Liver (tissue), 9 donors: ENCODE measurements around the gene ZNF358. TPM values are rescaled to one million over a fixed set of nuclear protein-coding genes. Genes with fewer than 3 reads are reported as not detected.

Source experiments
- DNase-seq: peaks from one replicate; pipeline ENCODE4 v3.0.0-alpha.2; 2017; ENCODE audit warnings: low spot score
- H3K27ac ChIP-seq, 2 donors: one replicate each; pipeline ENCODE4 v1.7.0; 2013; ENCODE audit warnings: inconsistent platforms in 2 of 2, low read length in 2 of 2, control low read depth in 1 of 2, low read depth in 1 of 2, mild to moderate bottlenecking in 1 of 2
- H3K27me3 ChIP-seq, 4 donors: one replicate each; pipeline versions ENCODE4 v1.6.1 to v1.7.0; 2013; ENCODE audit warnings: low read length in 3 of 4, inconsistent platforms in 1 of 4, mild to moderate bottlenecking in 1 of 4, moderate library complexity in 1 of 4; ENCODE audit not compliant: control insufficient read depth in 4 of 4, insufficient read depth in 4 of 4
- H3K36me3 ChIP-seq, 4 donors: one replicate each; pipeline versions ENCODE4 v1.6.1 to v1.7.0; 2013; ENCODE audit warnings: low read length in 3 of 4, mild to moderate bottlenecking in 3 of 4, low read depth in 1 of 4, moderate library complexity in 1 of 4; ENCODE audit not compliant: control insufficient read depth in 4 of 4, insufficient read depth in 3 of 4
- H3K4me1 ChIP-seq, 4 donors: one replicate each; pipeline versions ENCODE4 v1.6.1 to v1.7.0; 2013; ENCODE audit warnings: low read length in 3 of 4, mild to moderate bottlenecking in 3 of 4, moderate library complexity in 1 of 4; ENCODE audit not compliant: control insufficient read depth in 4 of 4, insufficient read depth in 4 of 4
- H3K4me3 ChIP-seq, 3 donors: one replicate each; pipeline versions ENCODE4 v1.6.1 to v1.7.0; 2013; ENCODE audit warnings: low read length in 3 of 3, control low read depth in 1 of 3, low read depth in 1 of 3, mild to moderate bottlenecking in 1 of 3
- H3K9ac ChIP-seq, 2 donors: one replicate each; pipeline ENCODE4 v1.7.0; 2013; ENCODE audit warnings: low read length in 2 of 2, mild to moderate bottlenecking in 2 of 2, moderate library complexity in 2 of 2, control low read depth in 1 of 2, low read depth in 1 of 2
- H3K9me3 ChIP-seq, 4 donors: one replicate each; pipeline versions ENCODE4 v1.6.1 to v1.7.0; 2013; ENCODE audit warnings: low read length in 3 of 4; ENCODE audit not compliant: control insufficient read depth in 4 of 4
- ATF3 ChIP-seq: IDR thresholded peaks from 2 replicates; pipeline ENCODE4 v1.6.1; 2016; ENCODE audit warnings: antibody characterized with exemption
- CTCF ChIP-seq: fragments of 150-350 bp; IDR thresholded peaks from 2 replicates; pipeline ENCODE4 v1.5.1; 2017; ENCODE audit warnings: improper control_type of control experiment, low read depth, low read length; ENCODE audit not compliant: missing input control
- EGR1 ChIP-seq, 2 donors: IDR thresholded peaks; 2 replicates each; pipeline ENCODE4 v1.6.1; 2016 to 2018; ENCODE audit warnings: antibody characterized with exemption in 2 of 2, low read depth in 2 of 2
- FOXA1 ChIP-seq: IDR thresholded peaks from 2 replicates; pipeline ENCODE4 v1.6.1; 2016; ENCODE audit warnings: antibody characterized with exemption
- FOXA2 ChIP-seq: IDR thresholded peaks from 2 replicates; pipeline ENCODE4 v1.6.1; 2016; ENCODE audit warnings: antibody characterized with exemption
- GABPA ChIP-seq, 2 donors: IDR thresholded peaks in 1 of 2; conservative IDR thresholded peaks in 1 of 2; 2 replicates each; pipeline ENCODE4 v1.6.1; 2016; ENCODE audit warnings: antibody characterized with exemption in 2 of 2, mild to moderate bottlenecking in 1 of 2, moderate library complexity in 1 of 2
- HNF4A ChIP-seq, 2 donors: conservative IDR thresholded peaks; 2 replicates each; pipeline ENCODE4 v1.6.1; 2016; ENCODE audit warnings: antibody characterized with exemption in 2 of 2, mild to moderate bottlenecking in 2 of 2
- HNF4G ChIP-seq: IDR thresholded peaks from 2 replicates; pipeline ENCODE4 v1.6.1; 2016; ENCODE audit warnings: antibody characterized with exemption
- JUND ChIP-seq, 2 donors: IDR thresholded peaks; 2 replicates each; pipeline ENCODE4 v1.6.1; 2016; ENCODE audit warnings: antibody characterized with exemption in 2 of 2
- MAX ChIP-seq: IDR thresholded peaks from 2 replicates; pipeline ENCODE4 v1.6.1; 2016; ENCODE audit warnings: antibody characterized with exemption
- NR2F2 ChIP-seq: IDR thresholded peaks from 2 replicates; pipeline ENCODE4 v1.6.1; 2016; ENCODE audit warnings: antibody characterized with exemption
- RAD21 ChIP-seq, 2 donors: IDR thresholded peaks; 2 replicates each; pipeline ENCODE4 v1.6.1; 2016; ENCODE audit warnings: antibody characterized with exemption in 2 of 2, mild to moderate bottlenecking in 2 of 2
- REST ChIP-seq: IDR thresholded peaks from 2 replicates; pipeline ENCODE4 v1.6.1; 2016; ENCODE audit warnings: antibody characterized with exemption, mild to moderate bottlenecking
- RXRA ChIP-seq, 2 donors: IDR thresholded peaks; 2 replicates each; pipeline ENCODE4 v1.6.1; 2017 to 2018; ENCODE audit warnings: antibody characterized with exemption in 2 of 2, mild to moderate bottlenecking in 1 of 2
- SP1 ChIP-seq: IDR thresholded peaks from 2 replicates; pipeline ENCODE4 v1.6.1; 2018; ENCODE audit warnings: antibody characterized with exemption, mild to moderate bottlenecking
- TAF1 ChIP-seq: conservative IDR thresholded peaks from 2 replicates; pipeline ENCODE4 v1.6.1; 2016; ENCODE audit warnings: antibody characterized with exemption, mild to moderate bottlenecking
- YY1 ChIP-seq: IDR thresholded peaks from 2 replicates; pipeline ENCODE4 v1.6.1; 2016; ENCODE audit warnings: antibody characterized with exemption, mild to moderate bottlenecking
- ZBTB33 ChIP-seq: IDR thresholded peaks from 2 replicates; pipeline ENCODE4 v1.6.1; 2016; ENCODE audit warnings: antibody characterized with exemption
- WGBS: extraction: QIAGEN DNeasy Blood & Tissue Kit; methylation state at CpG from one replicate; pipeline ENCODE4 v1.1.7; 2013; 5-methylcytosine and 5-hydroxymethylcytosine counted together
- polyA plus RNA-seq, 2 donors: library from polyadenylated mRNA; stranded (reverse) in 1 of 2; unstranded in 1 of 2; fragments of 200-250 nt in 1 of 2; fragments of >200 nt in 1 of 2; fragmentation: Nextera tagmentation in 1 of 2; extraction: Ambion mirVana in 1 of 2; gene quantifications; one replicate each; pipeline versions ENCODE4 v1.2.1 to v1.2.3, GENCODE V29; 2013 to 2015
- total RNA-seq, 2 donors: library from RNA; depleted of rRNA; stranded (reverse); fragments of >200 nt; gene quantifications; one replicate each; pipeline ENCODE4 v1.2.3, GENCODE V29; 2014
- donor health status: healthy.
- donor health status: healthy.
- donor health status: healthy.
- donor health status: healthy.
- donor health status: healthy.

ZNF358 gene
- total and polyA plus RNA-seq, 4 donors: 5.7 to 18.2 (median 12.5) TPM

- Histone ChIP-seq H3K9me3 (no peaks in the 10 kb centered on the region), H3K27ac (peak overlapping the region; percentile 54 to 80), H3K9ac (peak overlapping the region in 1 of 2 donors; percentile 38), H3K4me1 (peaks cover 0 to 12% (median 11%) of the 10 kb centered on the region in 4 donors), H3K36me3 (no peaks in the 10 kb centered on the region), H3K27me3 (no peaks in the 10 kb centered on the region), H3K4me3 (no peak overlapping the region)
- DNase-seq: peak; percentile 52
- WGBS: 29% methylated on average over 13 of the region's 13 CpGs
- peak; percentile 79 for TF ChIP-seq SP1
- no peak for TF ChIP-seq ATF3
- TF ChIP-seq GABPA (IDR thresholded peaks at IDR 0.05 in 1 of 2, conservative IDR thresholded peaks at IDR 0.05 in 1 of 2): no peak
- no peak for TF ChIP-seq HNF4G
- no peak for TF ChIP-seq FOXA1
- TF ChIP-seq NR2F2: peak; percentile 69
- peak; percentile 16 for TF ChIP-seq MAX
- peak; percentile 34 for TF ChIP-seq CTCF
- no peak for TF ChIP-seq EGR1 (IDR thresholded peaks at IDR 0.05; ENCODE audit: low read depth in 2 of 2)
- peak; percentile 42 for TF ChIP-seq YY1
- no peak for TF ChIP-seq FOXA2
- peak; percentile 58 to 61 for TF ChIP-seq HNF4A (conservative IDR thresholded peaks at IDR 0.05)
- TF ChIP-seq TAF1: no peak
- no peak for TF ChIP-seq JUND (IDR thresholded peaks at IDR 0.05)
- TF ChIP-seq RXRA (IDR thresholded peaks at IDR 0.05): peak; percentile 81 to 84
- TF ChIP-seq ZBTB33: no peak
- peak; percentile 44 to 73 for TF ChIP-seq RAD21 (IDR thresholded peaks at IDR 0.05)
- TF ChIP-seq REST: no peak
Observed at GRCh38 chr19:7494416-7495098, 21.3 kb upstream of the ZNF358 start.
